Coronary artery (tissue), 2 donors: ENCODE measurements around the gene ERCC2.

Experiments
- DNase-seq: peaks from one replicate; pipeline ENCODE4 v3.0.0-alpha.2; 2017; ENCODE audit warnings: low spot score
- H3K27ac ChIP-seq, 2 donors: fragments of 200-600 bp; sonication (generic); one replicate each; pipeline ENCODE4 v1.5.1; 2016 to 2019
- H3K4me3 ChIP-seq: fragments of 200-600 bp; sonication (generic); 2 replicates; pipeline ENCODE4 v1.5.1; 2016; ENCODE audit warnings: mild to moderate bottlenecking, moderate library complexity
- CTCF ChIP-seq: fragments of 200-600 bp; sonication (generic); IDR thresholded peaks from one replicate; pipeline ENCODE4 v1.5.1; 2019; ENCODE audit warnings: antibody characterized with exemption

ERCC2 gene

GRCh38 chr19:45306518-45307027 is 63.8 kb downstream of the ERCC2 start:
- no peak for DNase-seq
- Histone ChIP-seq H3K4me3 (no peak overlapping the region), H3K27ac (no peak overlapping the region)
- no peak for TF ChIP-seq CTCF

DNA sequence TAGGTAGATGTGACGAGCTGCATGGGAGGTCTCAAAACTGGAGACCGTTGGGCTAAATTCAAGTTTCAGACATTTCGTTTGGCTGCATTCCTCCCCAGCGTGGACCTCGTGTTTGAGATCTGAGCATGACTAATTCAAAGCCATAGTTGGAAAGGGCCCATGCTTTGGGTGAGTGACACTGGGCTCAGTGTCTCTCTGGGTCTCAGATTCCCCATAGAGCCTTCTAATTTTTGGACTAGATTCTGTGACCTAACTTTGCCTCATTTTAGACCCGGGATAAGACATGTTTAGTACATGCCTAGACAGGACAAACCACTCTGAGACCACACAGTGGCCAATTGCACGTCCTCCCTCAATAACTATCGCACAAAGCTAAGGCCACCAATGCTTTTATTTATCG is 64.3 kb downstream of the ERCC2 start:
- no peak for TF ChIP-seq CTCF
- no peak for DNase-seq
- no peak overlapping the region for H3K4me3 ChIP-seq

GRCh38 chr19:45305421-45305820 is 65.0 kb downstream of the ERCC2 start:
- DNase-seq = no peak
- no peak overlapping the region for H3K27ac ChIP-seq
- H3K4me3 ChIP-seq = no peak overlapping the region
- no peak for TF ChIP-seq CTCF

More for the DNA sequence above, 64.3 kb downstream of the ERCC2 start:
- H3K27ac ChIP-seq = no peak overlapping the region

- TF ChIP-seq CTCF = no peak
- H3K27ac ChIP-seq = no peak overlapping the region
- DNase-seq = no peak
- no peak overlapping the region for H3K4me3 ChIP-seq
Observed at GRCh38 chr19:45305007-45305406, 65.4 kb downstream of the ERCC2 start.

GRCh38 chr19:45304141-45304926 is 66.0 kb downstream of the ERCC2 start:
- no peak for TF ChIP-seq CTCF
- Histone ChIP-seq H3K27ac (no peak overlapping the region), H3K4me3 (no peak overlapping the region)
- no peak for DNase-seq

GRCh38 chr19:45303269-45304060 is 66.9 kb downstream of the ERCC2 start:
- TF ChIP-seq CTCF = no peak
- H3K27ac ChIP-seq = no peak overlapping the region
- H3K4me3 ChIP-seq = no peak overlapping the region
- no peak for DNase-seq
